Activated CD4-positive, alpha-beta T cell treated with anti-CD3 and anti-CD28 coated beads, Interleukin-2, amount 50 U/mL, for 48 hours (primary cell): ENCODE data around the gene SLC25A3.
"Not testable (repeated sequence)": the region's sequence is repeated elsewhere in the genome, so short reads cannot be mapped to it uniquely, and the experiment has no call there.

Experiments used
- DNase-seq, 2 experiments: peaks; one replicate each; pipeline ENCODE4 v3.0.0-alpha.2; 2020

Gene SLC25A3

GRCh38 chr12:98595243-98595988, 1.9 kb downstream of the SLC25A3 start:
- no peak for DNase-seq

- DNase-seq, result not testable (repeated sequence)
Measured at GRCh38 chr12:98597313-98597712, 3.8 kb downstream of the SLC25A3 start.

GRCh38 chr12:98601924-98602323, 8.4 kb downstream of the SLC25A3 start:
- no peak for DNase-seq

GRCh38 chr12:98606359-98606988, 13.0 kb downstream of the SLC25A3 start:
- DNase-seq, result no peak

GRCh38 chr12:98610596-98610995, 17.1 kb downstream of the SLC25A3 start:
- no peak for DNase-seq

GRCh38 chr12:98612696-98613334, 19.3 kb downstream of the SLC25A3 start:
- DNase-seq, result no peak

GRCh38 chr12:98618952-98619351, 25.5 kb downstream of the SLC25A3 start:
- no peak for DNase-seq

- DNase-seq, result no peak
Measured at GRCh38 chr12:98635657-98636323, 42.3 kb downstream of the SLC25A3 start.

- DNase-seq, result no peak
Measured at GRCh38 chr12:98637068-98637467, 43.6 kb downstream of the SLC25A3 start.

GRCh38 chr12:98638009-98638408, 44.5 kb downstream of the SLC25A3 start:
- DNase-seq, result no peak

- DNase-seq, result no peak
Measured at GRCh38 chr12:98639491-98639890, 46.0 kb downstream of the SLC25A3 start.

GRCh38 chr12:98642801-98643200, 49.3 kb downstream of the SLC25A3 start:
- DNase-seq, result not testable (repeated sequence)

- DNase-seq, result no peak
Measured at GRCh38 chr12:98644433-98644711, 50.9 kb downstream of the SLC25A3 start.

GRCh38 chr12:98644712-98645571, 51.5 kb downstream of the SLC25A3 start, which contains the start of the genes APAF1 and IKBIP:
APAF1 (plus strand) TSS chr12:98645290; CDS start chr12:98648360, 3,070 bp downstream.
IKBIP (minus strand) TSS chr12:98644788; CDS start chr12:98644701, 87 bp downstream.
- DNase-seq, result peak; percentile 98

GRCh38 chr12:98645572-98646067, 52.1 kb downstream of the SLC25A3 start:
- peak in 1 of 2 experiments; percentile 27 for DNase-seq

- DNase-seq, result no peak
Measured at GRCh38 chr12:98646294-98647090, 53.0 kb downstream of the SLC25A3 start.

- DNase-seq, result no peak
Measured at GRCh38 chr12:98651328-98651727, 57.8 kb downstream of the SLC25A3 start.

- DNase-seq, result no peak
Measured at GRCh38 chr12:98653866-98654493, 60.5 kb downstream of the SLC25A3 start.
